BLaER1 (cell line): Measurements from ENCODE around the gene DUSP3.

ENCODE experiments used
- H3K27ac ChIP-seq: shearing (Covaris generic); formaldehyde crosslinking; 2 replicates; pipeline ENCODE4 v1.8.1; 2022
- H3K27me3 ChIP-seq: shearing (Covaris generic); formaldehyde crosslinking; 2 replicates; pipeline ENCODE4 v1.8.1; 2022
- H3K36me3 ChIP-seq: shearing (Covaris generic); formaldehyde crosslinking; 2 replicates; pipeline ENCODE4 v1.8.1; 2022
- H3K4me1 ChIP-seq: shearing (Covaris generic); formaldehyde crosslinking; 2 replicates; pipeline ENCODE4 v1.8.1; 2022
- H3K4me2 ChIP-seq: shearing (Covaris generic); formaldehyde crosslinking; 2 replicates; pipeline ENCODE4 v1.8.1; 2022
- H3K4me3 ChIP-seq: shearing (Covaris generic); formaldehyde crosslinking; 2 replicates; pipeline ENCODE4 v1.8.1; 2022
- H3K9ac ChIP-seq: shearing (Covaris generic); formaldehyde crosslinking; 2 replicates; pipeline ENCODE4 v1.8.1; 2022
- H3K9me3 ChIP-seq: shearing (Covaris generic); formaldehyde crosslinking; 2 replicates; pipeline ENCODE4 v1.8.1; 2022
- H4K20me1 ChIP-seq: shearing (Covaris generic); formaldehyde crosslinking; 2 replicates; pipeline ENCODE4 v1.8.1; 2022
- Cebpa-rat ChIP-seq: shearing (Covaris generic); IDR thresholded peaks from 2 replicates; pipeline ENCODE4 v1.8.1; 2022

Gene DUSP3

GRCh38 chr17:43741636-43742035 is 37.1 kb downstream of the DUSP3 start:
- Histone ChIP-seq H3K9me3 (peaks cover 8% of the 10 kb centered on the region; the same call in 1 of the 2 replicates), H3K9ac (no peak overlapping the region), H3K4me3 (no peak overlapping the region), H3K36me3 (no peaks in the 10 kb centered on the region), H3K4me2 (no peak overlapping the region), H4K20me1 (peaks cover 7% of the 10 kb centered on the region; the same call in 1 of the 2 replicates), H3K4me1 (peaks cover 57% of the 10 kb centered on the region), H3K27me3 (0 out of 2 replicates have a peak, but pooled peaks cover 5% of the 10 kb centered on the region), H3K27ac (no peak overlapping the region)
- TF ChIP-seq Cebpa-rat = no peak

- Histone ChIP-seq H3K4me3 (no peak overlapping the region), H3K36me3 (no peaks in the 10 kb centered on the region), H4K20me1 (peaks cover 6% of the 10 kb centered on the region; the same call in 1 of the 2 replicates), H3K27ac (no peak overlapping the region), H3K9me3 (peaks cover 8% of the 10 kb centered on the region; the same call in 1 of the 2 replicates), H3K4me2 (no peak overlapping the region), H3K4me1 (peaks cover 46% of the 10 kb centered on the region), H3K27me3 (0 out of 2 replicates have a peak, but pooled peaks cover 5% of the 10 kb centered on the region), H3K9ac (no peak overlapping the region)
- no peak for TF ChIP-seq Cebpa-rat
Measured at GRCh38 chr17:43740541-43740940, 38.2 kb downstream of the DUSP3 start.

- Histone ChIP-seq H3K9me3 (peaks cover 18% of the 10 kb centered on the region; the same call in 1 of the 2 replicates), H3K4me2 (no peak overlapping the region), H3K27me3 (no peaks in the 10 kb centered on the region), H3K4me1 (peaks cover 18% of the 10 kb centered on the region), H3K36me3 (no peaks in the 10 kb centered on the region), H3K9ac (no peak overlapping the region), H3K27ac (no peak overlapping the region), H4K20me1 (no peaks in the 10 kb centered on the region), H3K4me3 (no peak overlapping the region)
- TF ChIP-seq Cebpa-rat = no peak
Measured at GRCh38 chr17:43737722-43738121, 41.1 kb downstream of the DUSP3 start.

- Histone ChIP-seq H3K9ac (no peak overlapping the region), H4K20me1 (no peaks in the 10 kb centered on the region), H3K36me3 (no peaks in the 10 kb centered on the region), H3K27ac (no peak overlapping the region), H3K4me2 (no peak overlapping the region), H3K27me3 (no peaks in the 10 kb centered on the region), H3K4me1 (0 out of 2 replicates have a peak, but pooled peaks cover 5% of the 10 kb centered on the region), H3K9me3 (peaks cover 14% of the 10 kb centered on the region; the same call in 1 of the 2 replicates), H3K4me3 (no peak overlapping the region)
- TF ChIP-seq Cebpa-rat = no peak
Measured at GRCh38 chr17:43736389-43736788, 42.4 kb downstream of the DUSP3 start.

- Histone ChIP-seq H3K4me2 (no peak overlapping the region), H3K36me3 (no peaks in the 10 kb centered on the region), H3K27ac (no peak overlapping the region), H3K4me3 (no peak overlapping the region), H3K27me3 (no peaks in the 10 kb centered on the region), H3K9ac (no peak overlapping the region), H3K4me1 (no peaks in the 10 kb centered on the region), H4K20me1 (no peaks in the 10 kb centered on the region), H3K9me3 (peaks cover 14% of the 10 kb centered on the region; the same call in 1 of the 2 replicates)
- TF ChIP-seq Cebpa-rat = no peak
Measured at GRCh38 chr17:43734376-43734775, 44.4 kb downstream of the DUSP3 start.

GRCh38 chr17:43733956-43734355 is 44.8 kb downstream of the DUSP3 start:
- H3K9me3 ChIP-seq = peaks cover 14% of the 10 kb centered on the region; the same call in 1 of the 2 replicates
- no peak overlapping the region for H3K4me3 ChIP-seq
- H3K27me3 ChIP-seq = no peaks in the 10 kb centered on the region
- no peak overlapping the region for H3K9ac ChIP-seq
- no peaks in the 10 kb centered on the region for H3K36me3 ChIP-seq
- no peaks in the 10 kb centered on the region for H3K4me1 ChIP-seq
- H3K27ac ChIP-seq = no peak overlapping the region
- H3K4me2 ChIP-seq = no peak overlapping the region
- TF ChIP-seq Cebpa-rat = no peak
- H4K20me1 ChIP-seq = no peaks in the 10 kb centered on the region

- Histone ChIP-seq H3K4me1 (no peaks in the 10 kb centered on the region), H3K4me3 (no peak overlapping the region), H3K36me3 (no peaks in the 10 kb centered on the region), H3K27ac (no peak overlapping the region), H3K4me2 (no peak overlapping the region), H3K9me3 (peaks cover 14% of the 10 kb centered on the region; the same call in 1 of the 2 replicates), H3K9ac (no peak overlapping the region), H4K20me1 (no peaks in the 10 kb centered on the region), H3K27me3 (no peaks in the 10 kb centered on the region)
- no peak for TF ChIP-seq Cebpa-rat
Measured at GRCh38 chr17:43732958-43733357, 45.8 kb downstream of the DUSP3 start.

- H3K4me3 ChIP-seq = no peak overlapping the region
- H3K9me3 ChIP-seq = peaks cover 8% of the 10 kb centered on the region; the same call in 1 of the 2 replicates
- no peak for TF ChIP-seq Cebpa-rat
- H3K9ac ChIP-seq = no peak overlapping the region
- no peak overlapping the region for H3K4me2 ChIP-seq
- H3K4me1 ChIP-seq = peaks cover 21% of the 10 kb centered on the region
- H3K36me3 ChIP-seq = no peaks in the 10 kb centered on the region
- no peaks in the 10 kb centered on the region for H3K27me3 ChIP-seq
- no peaks in the 10 kb centered on the region for H4K20me1 ChIP-seq
- no peak overlapping the region for H3K27ac ChIP-seq
Measured at GRCh38 chr17:43728081-43728480, 50.7 kb downstream of the DUSP3 start.

- no peak overlapping the region for H3K4me2 ChIP-seq
- H4K20me1 ChIP-seq = no peaks in the 10 kb centered on the region
- no peaks in the 10 kb centered on the region for H3K9me3 ChIP-seq
- H3K27ac ChIP-seq = no peak overlapping the region
- H3K9ac ChIP-seq = no peak overlapping the region
- H3K36me3 ChIP-seq = no peaks in the 10 kb centered on the region
- no peak for TF ChIP-seq Cebpa-rat
- H3K4me3 ChIP-seq = no peak overlapping the region
- peaks cover 32% of the 10 kb centered on the region for H3K4me1 ChIP-seq
- 0 out of 2 replicates have a peak, but pooled peaks cover 3% of the 10 kb centered on the region for H3K27me3 ChIP-seq
Measured at GRCh38 chr17:43723697-43724359, 54.9 kb downstream of the DUSP3 start.

GRCh38 chr17:43722870-43723665 is 55.7 kb downstream of the DUSP3 start:
- no peak overlapping the region for H3K9ac ChIP-seq
- H3K27me3 ChIP-seq = 0 out of 2 replicates have a peak, but pooled peaks cover 3% of the 10 kb centered on the region
- peaks cover 32% of the 10 kb centered on the region for H3K4me1 ChIP-seq
- no peaks in the 10 kb centered on the region for H4K20me1 ChIP-seq
- no peak overlapping the region for H3K27ac ChIP-seq
- TF ChIP-seq Cebpa-rat = no peak
- no peaks in the 10 kb centered on the region for H3K9me3 ChIP-seq
- H3K4me2 ChIP-seq = no peak overlapping the region
- no peaks in the 10 kb centered on the region for H3K36me3 ChIP-seq
- H3K4me3 ChIP-seq = no peak overlapping the region
